T-cell (primary cell): Measurements from ENCODE around the gene TAF1D. TPM values are rescaled to one million over a fixed set of nuclear protein-coding genes. Genes with fewer than 3 reads are reported as not detected.

Experiments
- ATAC-seq, 4 experiments: fragments of 200-7000 bp in 3 of 4; fragments of 150-1000 bp in 1 of 4; cut with Tn5 transposase; replicated peaks in 1 of 4; 1 replicate in 3 of 4; 2 replicates in 1 of 4; pipeline ENCODE4 v1.10.0; 2021; ENCODE audit warnings: moderate library complexity in 3 of 4, mild to moderate bottlenecking in 2 of 4, moderate number of reproducible peaks in 1 of 4
- CTCF ChIA-PET, 2 donors: fragments of 300-600 bp; sonication (Branson Sonifier 250); formaldehyde crosslinking; loops; one replicate each; lab custom pipeline; 2022; ENCODE audit warnings: antibody characterized with exemption in 2 of 2; lab: Charles Lee
- POLR2A ChIA-PET, 2 donors: fragments of 300-600 bp; sonication (Branson Sonifier 250); formaldehyde crosslinking; loops; one replicate each; lab custom pipeline; 2022; ENCODE audit warnings: antibody characterized with exemption in 2 of 2; lab: Charles Lee
- DNase-seq, 35 experiments: peaks; one replicate each; pipeline versions ENCODE4 v3.0.0 to v3.0.0-alpha.2; 2013 to 2023
- H3K27ac ChIP-seq: one replicate; pipeline ENCODE4 v1.5.1; 2013; ENCODE audit warnings: low read length
- H3K27me3 ChIP-seq, 2 experiments: replicated peaks in 1 of 2; 1 replicate in 1 of 2; 2 replicates in 1 of 2; pipeline versions ENCODE4 v1.6.1 to v1.7.0; 2013; ENCODE audit warnings: low read length in 1 of 2, mixed read lengths in 1 of 2; ENCODE audit not compliant: control insufficient read depth in 2 of 2, insufficient read depth in 2 of 2; ENCODE audit errors: extremely low read depth in 1 of 2
- H3K36me3 ChIP-seq, 2 donors: 1 replicate in 1 of 2; 2 replicates in 1 of 2; pipeline versions ENCODE4 v1.6.1 to v1.7.0; 2013; ENCODE audit warnings: low read length in 1 of 2; ENCODE audit not compliant: control insufficient read depth in 2 of 2, insufficient read depth in 1 of 2; ENCODE audit errors: extremely low read depth in 1 of 2
- H3K4me1 ChIP-seq, 2 experiments: 1 replicate in 1 of 2; 2 replicates in 1 of 2; pipeline versions ENCODE4 v1.6.1 to v1.7.0; 2013; ENCODE audit warnings: low read length in 2 of 2, mixed read lengths in 1 of 2; ENCODE audit not compliant: insufficient read depth in 2 of 2, control insufficient read depth in 1 of 2; ENCODE audit errors: extremely low read depth in 1 of 2
- H3K4me3 ChIP-seq, 2 donors: 1 replicate in 1 of 2; 2 replicates in 1 of 2; pipeline versions ENCODE4 v1.5.1 to v1.7.0; 2013; ENCODE audit warnings: mild to moderate bottlenecking in 2 of 2, low read length in 1 of 2, moderate library complexity in 1 of 2; ENCODE audit not compliant: control insufficient read depth in 1 of 2; ENCODE audit errors: extremely low read depth in 1 of 2
- H3K9me3 ChIP-seq: 2 replicates; pipeline ENCODE4 v1.7.0; 2013
- H3K27ac Mint-ChIP-seq, 2 donors: one replicate each; pipeline ENCODE4 v1.8.0; 2020 to 2021; ENCODE audit warnings: mild to moderate bottlenecking in 2 of 2, mixed read lengths in 2 of 2
- H3K27me3 Mint-ChIP-seq, 2 donors: one replicate each; pipeline ENCODE4 v1.8.0; 2021 to 2022; ENCODE audit warnings: mixed read lengths in 2 of 2
- H3K36me3 Mint-ChIP-seq: one replicate; pipeline ENCODE4 v1.8.0; 2021; ENCODE audit warnings: mixed read lengths
- H3K4me1 Mint-ChIP-seq, 3 donors: one replicate each; pipeline ENCODE4 v1.8.0; 2020 to 2022; ENCODE audit warnings: mixed read lengths in 3 of 3, mild to moderate bottlenecking in 1 of 3
- H3K4me3 Mint-ChIP-seq, 3 donors: one replicate each; pipeline ENCODE4 v1.8.0; 2020 to 2022; ENCODE audit warnings: mild to moderate bottlenecking in 3 of 3, mixed read lengths in 3 of 3, moderate library complexity in 3 of 3
- H3K9me3 Mint-ChIP-seq, 3 donors: one replicate each; pipeline ENCODE4 v1.8.0; 2020 to 2022; ENCODE audit warnings: mixed read lengths in 3 of 3
- WGBS: methylation state at CpG from one replicate; pipeline ENCODE4 v1.1.5; 2013; ENCODE audit warnings: missing lambda C conversion rate; ENCODE audit not compliant: insufficient coverage; 5-methylcytosine and 5-hydroxymethylcytosine counted together
- total RNA-seq, 35 experiments: library from RNA in 6 of 35; stranded (reverse) in 6 of 35; fragments of 120-200 nt in 1 of 35; gene quantifications; one replicate each; pipeline versions ENCODE4 v1.2.1 to v1.2.4 and lab custom pipeline; 2013 to 2026

The TAF1D gene
- total RNA-seq, 5 donors from 2014 or later (not counting 1 experiment from before 2014, with no cell fraction given): 130 to 177 (median 152) TPM

DNA sequence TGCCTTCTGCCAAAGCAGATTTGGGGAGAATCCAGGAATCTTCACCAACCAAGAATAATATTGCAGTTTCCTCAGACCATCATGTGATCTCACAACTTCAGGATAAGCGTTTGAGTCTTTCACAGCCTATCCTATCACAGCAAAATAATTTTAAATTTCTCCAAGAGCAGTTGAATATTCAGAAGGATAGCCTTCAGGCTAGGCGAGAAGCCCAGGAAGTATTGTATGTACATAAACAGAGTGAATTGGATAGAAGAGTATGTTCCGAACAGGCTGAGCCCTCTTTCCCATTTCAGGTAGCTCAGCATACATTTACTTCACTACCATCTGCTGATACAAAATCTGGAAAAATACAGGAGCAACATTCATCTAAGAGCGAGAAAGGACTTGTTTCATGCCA is 43.7 kb downstream of the TAF1D start:
- no peak for ATAC-seq
- no peaks in the 10 kb centered on the region for H3K27me3 ChIP-seq
- Mint-ChIP-seq H3K27ac (no peak overlapping the region), H3K27me3 (no peaks in the 10 kb centered on the region), H3K36me3 (peaks cover 64% of the 10 kb centered on the region), H3K4me1 (peaks cover 0 to 3% (median 0%) of the 10 kb centered on the region in 3 donors), H3K4me3 (no peak overlapping the region), H3K9me3 (no peaks in the 10 kb centered on the region)
- peaks cover 7 to 60% of the 10 kb centered on the region in 2 donors for H3K36me3 ChIP-seq
- ChIA-PET CTCF (no interaction called here), POLR2A (no interaction called here)
- H3K4me3 ChIP-seq: no peak overlapping the region
- WGBS: no CpG with 5 or more reads among the region's 4 CpGs
- no peaks in the 10 kb centered on the region for H3K9me3 ChIP-seq
- DNase-seq: no peak
- no peaks in the 10 kb centered on the region for H3K4me1 ChIP-seq
- no peak overlapping the region for H3K27ac ChIP-seq

GRCh38 chr11:93694557-93694956 is 46.7 kb downstream of the TAF1D start:
- no peaks in the 10 kb centered on the region for H3K4me1 ChIP-seq
- H3K36me3 ChIP-seq: peaks cover 5 to 62% of the 10 kb centered on the region in 2 donors
- H3K4me1 Mint-ChIP-seq: no peaks in the 10 kb centered on the region
- ChIA-PET POLR2A (no interaction called here), CTCF (no interaction called here)
- H3K27me3 Mint-ChIP-seq: no peaks in the 10 kb centered on the region
- H3K27ac ChIP-seq: no peak overlapping the region
- DNase-seq: no peak
- no peaks in the 10 kb centered on the region for H3K9me3 Mint-ChIP-seq
- ATAC-seq: no peak
- no peak overlapping the region for H3K27ac Mint-ChIP-seq
- H3K4me3 ChIP-seq: no peak overlapping the region
- H3K36me3 Mint-ChIP-seq: peaks cover 61% of the 10 kb centered on the region
- no peaks in the 10 kb centered on the region for H3K27me3 ChIP-seq
- no peaks in the 10 kb centered on the region for H3K9me3 ChIP-seq
- H3K4me3 Mint-ChIP-seq: no peak overlapping the region

DNA sequence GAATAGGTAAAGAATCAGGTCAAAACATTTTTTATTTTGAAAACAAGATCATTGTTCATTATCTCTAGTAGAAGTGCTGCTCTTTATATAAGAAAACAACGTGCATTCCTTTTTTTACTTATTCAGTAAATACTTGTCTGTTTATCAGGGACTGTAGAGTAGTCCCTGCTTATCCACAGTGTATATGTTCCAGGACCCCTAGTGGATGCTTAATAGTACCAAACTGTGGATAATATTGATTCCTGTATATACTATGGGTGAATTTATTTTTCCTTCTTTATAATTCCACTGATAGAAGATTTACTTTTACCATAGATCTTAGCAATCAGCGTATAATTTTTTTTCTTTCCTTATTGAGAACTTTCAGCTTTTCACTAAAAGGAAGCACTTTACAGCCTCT is 47.2 kb downstream of the TAF1D start:
- WGBS: no CpG with 5 or more reads among the region's 2 CpGs
- DNase-seq (no peak), ATAC-seq (no peak)
- Histone ChIP-seq H3K4me3 (no peak overlapping the region), H3K27ac (no peak overlapping the region), H3K4me1 (no peaks in the 10 kb centered on the region), H3K36me3 (peaks cover 5 to 63% of the 10 kb centered on the region in 2 donors), H3K9me3 (no peaks in the 10 kb centered on the region), H3K27me3 (no peaks in the 10 kb centered on the region)
- Mint-ChIP-seq H3K4me1 (no peaks in the 10 kb centered on the region), H3K27me3 (no peaks in the 10 kb centered on the region), H3K9me3 (no peaks in the 10 kb centered on the region), H3K36me3 (peaks cover 61% of the 10 kb centered on the region), H3K27ac (no peak overlapping the region), H3K4me3 (no peak overlapping the region)
- CTCF ChIA-PET: interaction anchor here in 1 of 2 donors (1.0 kb wide), 1 partner anchor 17 kb away, joined by 3 read pairs; no protein-coding TSS in a partner anchor
- POLR2A ChIA-PET: no interaction called here

DNA sequence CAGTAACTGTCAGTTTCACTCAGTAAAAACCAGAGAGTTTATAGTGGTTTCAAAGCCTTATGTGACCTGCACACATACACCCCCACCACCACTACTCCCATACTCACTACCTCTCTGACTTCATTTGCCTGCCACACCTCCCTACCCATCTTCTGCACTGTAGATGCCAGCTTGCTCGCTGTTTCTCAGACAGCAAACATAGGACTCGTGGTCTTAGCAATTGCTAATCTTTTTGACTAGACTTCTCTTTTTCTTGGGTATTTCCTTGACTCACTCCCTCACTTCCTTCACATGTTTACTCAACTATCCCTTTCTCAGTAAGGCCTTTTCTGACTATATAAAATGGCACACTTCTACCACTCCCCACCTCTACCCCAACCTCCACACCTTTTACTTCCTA is 52.1 kb downstream of the TAF1D start:
- Mint-ChIP-seq H3K36me3 (peaks cover 54% of the 10 kb centered on the region), H3K4me1 (no peaks in the 10 kb centered on the region), H3K9me3 (no peaks in the 10 kb centered on the region), H3K27me3 (no peaks in the 10 kb centered on the region), H3K4me3 (no peak overlapping the region), H3K27ac (no peak overlapping the region)
- Histone ChIP-seq H3K36me3 (peaks cover 0 to 52% of the 10 kb centered on the region in 2 donors), H3K27me3 (no peaks in the 10 kb centered on the region), H3K4me1 (no peaks in the 10 kb centered on the region), H3K4me3 (no peak overlapping the region), H3K9me3 (no peaks in the 10 kb centered on the region), H3K27ac (no peak overlapping the region)
- POLR2A ChIA-PET: interaction anchor here in 1 of 2 donors (1.2 kb wide), 1 partner anchor 10 kb away, joined by 4 read pairs; no protein-coding TSS in a partner anchor
- 53% methylated on average over 2 of the region's 2 CpGs for WGBS
- DNase-seq (no peak), ATAC-seq (no peak)
- CTCF ChIA-PET: no interaction called here

GRCh38 chr11:93686812-93687211 is 54.5 kb downstream of the TAF1D start:
- no peak overlapping the region for H3K27ac ChIP-seq
- H3K4me3 ChIP-seq: no peak overlapping the region
- H3K9me3 ChIP-seq: no peaks in the 10 kb centered on the region
- H3K36me3 ChIP-seq: peaks cover 0 to 62% of the 10 kb centered on the region in 2 donors
- DNase-seq (no peak), ATAC-seq (no peak)
- Mint-ChIP-seq H3K4me1 (no peaks in the 10 kb centered on the region), H3K4me3 (no peak overlapping the region), H3K27me3 (no peaks in the 10 kb centered on the region), H3K36me3 (peaks cover 68% of the 10 kb centered on the region), H3K27ac (no peak overlapping the region), H3K9me3 (no peaks in the 10 kb centered on the region)
- 100% methylated on average over 1 of the region's 1 CpG for WGBS
- POLR2A ChIA-PET: no interaction called here
- CTCF ChIA-PET: no interaction called here
- no peaks in the 10 kb centered on the region for H3K4me1 ChIP-seq
- H3K27me3 ChIP-seq: no peaks in the 10 kb centered on the region

GRCh38 chr11:93686226-93686625 is 55.1 kb downstream of the TAF1D start:
- H3K27ac Mint-ChIP-seq: no peak overlapping the region
- DNase-seq: no peak

More at GRCh38 chr11:93686226-93686625, 55.1 kb downstream of the TAF1D start:
- H3K27ac ChIP-seq: no peak overlapping the region
- H3K9me3 ChIP-seq: no peaks in the 10 kb centered on the region
- Mint-ChIP-seq H3K4me3 (no peak overlapping the region), H3K36me3 (peaks cover 68% of the 10 kb centered on the region), H3K4me1 (no peaks in the 10 kb centered on the region), H3K27me3 (no peaks in the 10 kb centered on the region), H3K9me3 (no peaks in the 10 kb centered on the region)
- ChIA-PET CTCF (no interaction called here), POLR2A (no interaction called here)
- no peaks in the 10 kb centered on the region for H3K27me3 ChIP-seq
- no peaks in the 10 kb centered on the region for H3K4me1 ChIP-seq
- peaks cover 0 to 61% of the 10 kb centered on the region in 2 donors for H3K36me3 ChIP-seq
- no peak overlapping the region for H3K4me3 ChIP-seq
- WGBS: no CpG with 5 or more reads among the region's 2 CpGs
- ATAC-seq: no peak
